ENCODE data around the gene COMMD7. TPM values are rescaled to one million over a fixed set of nuclear protein-coding genes. Genes with fewer than 3 reads are reported as not detected.

The COMMD7 gene
- total and polyA plus RNA-seq, 9 of the 15 experiments (the other 6 are each of a cell fraction or from before 2014, with no cell fraction given) = 11.9 to 69.1 (median 34.7) TPM

GRCh38 chr20:32652739-32653526 is 90.3 kb downstream of the COMMD7 start (continued):
- TF ChIP-seq, protein P1, sequence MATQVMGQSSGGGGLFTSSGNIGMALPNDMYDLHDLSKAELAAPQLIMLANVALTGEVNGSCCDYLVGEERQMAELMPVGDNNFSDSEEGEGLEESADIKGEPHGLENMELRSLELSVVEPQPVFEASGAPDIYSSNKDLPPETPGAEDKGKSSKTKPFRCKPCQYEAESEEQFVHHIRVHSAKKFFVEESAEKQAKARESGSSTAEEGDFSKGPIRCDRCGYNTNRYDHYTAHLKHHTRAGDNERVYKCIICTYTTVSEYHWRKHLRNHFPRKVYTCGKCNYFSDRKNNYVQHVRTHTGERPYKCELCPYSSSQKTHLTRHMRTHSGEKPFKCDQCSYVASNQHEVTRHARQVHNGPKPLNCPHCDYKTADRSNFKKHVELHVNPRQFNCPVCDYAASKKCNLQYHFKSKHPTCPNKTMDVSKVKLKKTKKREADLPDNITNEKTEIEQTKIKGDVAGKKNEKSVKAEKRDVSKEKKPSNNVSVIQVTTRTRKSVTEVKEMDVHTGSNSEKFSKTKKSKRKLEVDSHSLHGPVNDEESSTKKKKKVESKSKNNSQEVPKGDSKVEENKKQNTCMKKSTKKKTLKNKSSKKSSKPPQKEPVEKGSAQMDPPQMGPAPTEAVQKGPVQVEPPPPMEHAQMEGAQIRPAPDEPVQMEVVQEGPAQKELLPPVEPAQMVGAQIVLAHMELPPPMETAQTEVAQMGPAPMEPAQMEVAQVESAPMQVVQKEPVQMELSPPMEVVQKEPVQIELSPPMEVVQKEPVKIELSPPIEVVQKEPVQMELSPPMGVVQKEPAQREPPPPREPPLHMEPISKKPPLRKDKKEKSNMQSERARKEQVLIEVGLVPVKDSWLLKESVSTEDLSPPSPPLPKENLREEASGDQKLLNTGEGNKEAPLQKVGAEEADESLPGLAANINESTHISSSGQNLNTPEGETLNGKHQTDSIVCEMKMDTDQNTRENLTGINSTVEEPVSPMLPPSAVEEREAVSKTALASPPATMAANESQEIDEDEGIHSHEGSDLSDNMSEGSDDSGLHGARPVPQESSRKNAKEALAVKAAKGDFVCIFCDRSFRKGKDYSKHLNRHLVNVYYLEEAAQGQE (IDR thresholded peaks at IDR 0.05; ENCODE audit: borderline replicate concordance) = peak; percentile 96
- TF ChIP-seq, protein P1 (CRISPR knock-in tag; IDR thresholded peaks at IDR 0.05; ENCODE audit: low read depth) = no peak
- TF ChIP-seq ZNF584 (CRISPR knock-in tag; IDR thresholded peaks at IDR 0.05; ENCODE audit: low read depth) (no peak), ERF (CRISPR knock-in tag; IDR thresholded peaks at IDR 0.05) (no peak), SMARCC2 (IDR thresholded peaks at IDR 0.05; ENCODE audit: low read depth) (no peak), THRA (IDR thresholded peaks at IDR 0.05) (no peak), E2F4 (CRISPR knock-in tag; IDR thresholded peaks at IDR 0.05; ENCODE audit: low read depth) (no peak), BHLHE40 (IDR thresholded peaks at IDR 0.05; ENCODE audit: low read length) (peak; percentile 34; the same call in 1 of the 2 replicates), ZNF696 (CRISPR knock-in tag; conservative IDR thresholded peaks at IDR 0.05) (no peak), MEIS2 (IDR thresholded peaks at IDR 0.05; ENCODE audit: partially characterized antibody) (no peak), IRF2 (CRISPR knock-in tag; IDR thresholded peaks at IDR 0.05) (no peak), JUND (IDR thresholded peaks at IDR 0.05; ENCODE audit: borderline replicate concordance, low read depth, low read length) (peak; percentile 52), JUND (tag; IDR thresholded peaks at IDR 0.05; ENCODE audit: borderline replicate concordance, low read depth, low read length) (peak; percentile 15; the same call in 1 of the 3 replicates), CC2D1A (IDR thresholded peaks at IDR 0.05) (peak; percentile 91), MAFK (IDR thresholded peaks at IDR 0.05; ENCODE audit: low read length) (no peak)
- TF ChIP-seq, protein P2, sequence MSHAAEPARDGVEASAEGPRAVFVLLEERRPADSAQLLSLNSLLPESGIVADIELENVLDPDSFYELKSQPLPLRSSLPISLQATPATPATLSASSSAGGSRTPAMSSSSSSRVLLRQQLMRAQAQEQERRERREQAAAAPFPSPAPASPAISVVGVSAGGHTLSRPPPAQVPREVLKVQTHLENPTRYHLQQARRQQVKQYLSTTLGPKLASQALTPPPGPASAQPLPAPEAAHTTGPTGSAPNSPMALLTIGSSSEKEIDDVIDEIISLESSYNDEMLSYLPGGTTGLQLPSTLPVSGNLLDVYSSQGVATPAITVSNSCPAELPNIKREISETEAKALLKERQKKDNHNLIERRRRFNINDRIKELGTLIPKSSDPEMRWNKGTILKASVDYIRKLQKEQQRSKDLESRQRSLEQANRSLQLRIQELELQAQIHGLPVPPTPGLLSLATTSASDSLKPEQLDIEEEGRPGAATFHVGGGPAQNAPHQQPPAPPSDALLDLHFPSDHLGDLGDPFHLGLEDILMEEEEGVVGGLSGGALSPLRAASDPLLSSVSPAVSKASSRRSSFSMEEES (CRISPR knock-in tag; IDR thresholded peaks at IDR 0.05) = no peak
